Measurements from ENCODE around the gene APOC3.

Gene APOC3

DNA sequence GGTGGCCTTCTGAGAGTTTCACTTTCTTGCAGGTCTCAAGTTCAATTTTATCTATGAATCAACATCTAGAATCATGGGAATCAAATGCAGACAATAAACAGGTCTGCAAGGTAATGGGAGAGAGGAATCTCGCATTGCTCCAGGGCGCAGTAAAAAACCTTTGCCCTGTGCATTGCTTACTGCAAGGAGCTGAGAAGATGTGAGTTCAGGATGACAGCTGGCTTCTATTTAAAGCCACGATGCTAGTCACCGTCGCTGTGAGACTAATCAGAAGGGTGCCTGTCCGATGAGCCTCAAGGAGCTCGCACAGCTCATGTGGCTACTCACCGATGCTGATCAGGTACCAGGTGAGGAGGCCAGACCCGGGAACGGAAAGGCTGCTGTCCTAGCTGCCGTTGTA is 37.9 kb downstream of the APOC3 start:
- TF ChIP-seq, protein P1, sequence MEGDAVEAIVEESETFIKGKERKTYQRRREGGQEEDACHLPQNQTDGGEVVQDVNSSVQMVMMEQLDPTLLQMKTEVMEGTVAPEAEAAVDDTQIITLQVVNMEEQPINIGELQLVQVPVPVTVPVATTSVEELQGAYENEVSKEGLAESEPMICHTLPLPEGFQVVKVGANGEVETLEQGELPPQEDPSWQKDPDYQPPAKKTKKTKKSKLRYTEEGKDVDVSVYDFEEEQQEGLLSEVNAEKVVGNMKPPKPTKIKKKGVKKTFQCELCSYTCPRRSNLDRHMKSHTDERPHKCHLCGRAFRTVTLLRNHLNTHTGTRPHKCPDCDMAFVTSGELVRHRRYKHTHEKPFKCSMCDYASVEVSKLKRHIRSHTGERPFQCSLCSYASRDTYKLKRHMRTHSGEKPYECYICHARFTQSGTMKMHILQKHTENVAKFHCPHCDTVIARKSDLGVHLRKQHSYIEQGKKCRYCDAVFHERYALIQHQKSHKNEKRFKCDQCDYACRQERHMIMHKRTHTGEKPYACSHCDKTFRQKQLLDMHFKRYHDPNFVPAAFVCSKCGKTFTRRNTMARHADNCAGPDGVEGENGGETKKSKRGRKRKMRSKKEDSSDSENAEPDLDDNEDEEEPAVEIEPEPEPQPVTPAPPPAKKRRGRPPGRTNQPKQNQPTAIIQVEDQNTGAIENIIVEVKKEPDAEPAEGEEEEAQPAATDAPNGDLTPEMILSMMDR (IDR thresholded peaks at IDR 0.05) = no peak
- no peak for DNase-seq (ENCODE audit: low spot score)
- Histone ChIP-seq H3K27ac (no peak overlapping the region), H3K4me3 (no peak overlapping the region)

DNA sequence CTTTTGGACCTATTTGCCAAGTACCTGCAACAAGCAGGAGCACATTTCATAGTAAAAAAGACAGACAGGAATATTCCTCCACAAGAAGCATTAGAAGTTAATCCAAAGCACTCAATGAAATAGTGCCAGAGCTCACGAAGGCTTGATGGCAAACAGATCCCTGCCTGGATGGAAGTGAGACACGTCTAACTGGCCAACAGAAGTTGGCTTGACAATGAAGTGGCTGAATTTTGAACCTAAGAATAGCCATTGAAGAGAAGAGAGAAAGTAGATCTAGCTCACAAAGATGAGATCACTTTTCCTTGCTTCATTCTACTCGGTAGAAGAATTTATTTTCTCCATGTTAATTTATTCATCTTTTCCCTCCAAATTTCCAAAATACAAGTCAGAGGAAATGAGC is 38.4 kb downstream of the APOC3 start:
- Histone ChIP-seq H3K27ac (no peak overlapping the region), H3K4me3 (no peak overlapping the region)
- no peak for DNase-seq (ENCODE audit: low spot score)
- TF ChIP-seq, protein P1 (IDR thresholded peaks at IDR 0.05) = no peak

DNA sequence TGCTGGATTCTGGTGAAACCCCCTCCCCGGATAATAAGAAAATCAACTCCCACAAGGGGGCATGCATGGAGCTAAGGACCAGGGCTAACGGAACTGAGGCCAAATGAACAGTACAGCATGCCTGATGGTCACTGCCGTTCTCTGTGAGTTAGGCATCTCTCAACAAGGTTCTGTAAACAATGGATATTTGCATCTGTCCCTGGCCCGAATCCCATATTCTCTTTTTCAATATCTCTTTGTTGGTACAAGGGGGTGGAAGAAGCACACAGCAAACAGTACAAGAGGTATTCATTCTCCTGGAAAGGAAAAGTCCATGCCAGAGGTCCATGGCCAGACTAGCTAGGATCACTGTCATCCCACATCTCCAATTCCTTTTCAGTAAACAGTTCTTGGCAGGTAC is 39.9 kb downstream of the APOC3 start:
- DNase-seq (ENCODE audit: low spot score) = no peak
- H3K27ac ChIP-seq = no peak overlapping the region
- TF ChIP-seq, protein P1 (IDR thresholded peaks at IDR 0.05) = no peak
- H3K4me3 ChIP-seq = no peak overlapping the region

DNA sequence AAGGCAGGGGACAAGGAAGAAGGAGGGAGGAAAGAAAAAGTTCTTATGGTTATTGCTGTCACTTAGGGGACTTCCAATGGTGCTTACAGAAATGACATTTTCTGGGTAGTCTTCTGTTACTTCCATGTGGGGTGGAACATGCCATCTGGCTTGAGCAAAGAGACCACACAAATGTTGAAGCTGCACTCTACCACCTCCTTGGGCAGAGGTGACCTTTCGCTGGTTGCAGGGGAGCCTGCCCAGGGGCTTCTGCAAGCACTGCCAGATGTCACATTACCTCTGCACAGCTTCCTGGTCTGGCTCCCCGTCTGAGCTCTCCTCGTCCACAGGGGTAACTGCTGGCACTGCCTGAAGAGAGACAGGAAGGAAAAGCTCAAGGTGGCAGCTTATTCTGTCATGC is 40.3 kb downstream of the APOC3 start:
- DNase-seq (ENCODE audit: low spot score) = no peak
- TF ChIP-seq, protein P1 (IDR thresholded peaks at IDR 0.05) = no peak
- Histone ChIP-seq H3K27ac (no peak overlapping the region), H3K4me3 (no peak overlapping the region)

DNA sequence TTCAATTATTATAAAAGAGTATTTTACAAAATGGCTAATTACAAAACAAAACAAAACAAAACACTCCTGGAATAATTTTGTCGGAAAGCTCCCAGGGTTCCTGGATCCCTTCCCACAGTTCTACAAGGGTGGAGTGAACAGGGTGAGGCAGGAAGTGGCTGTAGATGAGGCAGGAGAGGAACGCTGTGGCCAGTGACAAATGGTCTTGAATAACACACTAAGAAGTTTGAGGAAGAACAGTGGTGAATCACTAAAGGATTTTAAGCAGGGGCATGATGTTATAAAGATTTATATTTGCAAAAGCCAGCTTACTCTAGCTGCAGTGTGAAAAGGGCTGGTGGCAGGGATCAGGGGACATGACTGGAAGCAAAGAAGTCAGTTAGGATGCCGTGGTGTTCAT is 41.5 kb downstream of the APOC3 start:
- TF ChIP-seq, protein P1 (IDR thresholded peaks at IDR 0.05) = no peak
- no peak for DNase-seq (ENCODE audit: low spot score)
- peak overlapping the region in 1 of 2 donors; percentile 35 for H3K27ac ChIP-seq
- no peak overlapping the region for H3K4me3 ChIP-seq

DNA sequence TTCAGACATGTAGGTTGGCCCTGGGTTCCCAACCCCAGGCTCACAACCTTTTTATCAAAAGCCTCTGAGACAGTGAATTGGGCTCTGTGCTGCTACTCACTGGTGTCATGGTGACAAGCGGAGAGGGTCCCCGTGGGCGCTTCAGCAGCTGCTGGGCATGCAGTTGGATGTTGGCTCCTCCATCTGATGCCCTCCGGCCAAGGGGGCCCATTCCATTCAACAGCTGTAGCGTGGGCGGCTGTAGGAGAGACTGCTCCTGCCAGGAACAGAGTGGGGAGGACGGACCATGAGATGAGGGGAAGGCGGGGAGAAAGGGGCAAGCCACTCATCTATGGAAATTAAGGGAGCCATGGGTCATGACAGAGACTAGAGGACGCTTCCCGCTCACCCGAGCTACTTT is 43.7 kb downstream of the APOC3 start:
- Histone ChIP-seq H3K27ac (no peak overlapping the region), H3K4me3 (no peak overlapping the region)
- TF ChIP-seq, protein P1 (IDR thresholded peaks at IDR 0.05) = no peak

DNA sequence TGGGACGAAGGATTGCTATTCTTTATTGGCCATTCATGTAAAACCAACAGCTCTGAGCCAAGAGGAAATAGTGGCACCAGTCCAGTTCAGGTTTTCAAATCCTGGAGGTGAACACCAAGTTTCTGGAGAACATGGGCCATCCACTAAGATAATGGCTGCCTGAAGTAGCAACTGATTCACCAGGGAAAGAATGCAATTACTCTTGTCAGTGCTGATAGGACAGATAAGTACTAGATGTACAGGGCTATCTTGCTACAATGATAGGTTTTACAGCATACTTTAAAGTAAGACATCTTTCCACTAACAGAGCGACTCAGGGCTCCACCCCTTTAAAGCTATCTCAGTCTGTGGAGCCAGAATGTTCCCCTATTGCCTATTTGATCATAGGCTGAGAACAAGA is 44.5 kb downstream of the APOC3 start:
- no peak overlapping the region for H3K27ac ChIP-seq
- TF ChIP-seq, protein P1 (IDR thresholded peaks at IDR 0.05) = no peak
- no peak for DNase-seq (ENCODE audit: low spot score)
- no peak overlapping the region for H3K4me3 ChIP-seq

More for the DNA sequence above, 43.7 kb downstream of the APOC3 start:
- DNase-seq (ENCODE audit: low spot score) = no peak
